GM23338 (cell line): ENCODE data around the gene KCTD2.

Experiments used
- EZH2phosphoT487 ChIP-seq: fragments of 200-600 bp; sonication (generic); IDR thresholded peaks from one replicate; pipeline ENCODE4 v1.8.1; 2018; ENCODE audit warnings: antibody characterized with exemption; ENCODE audit not compliant: unreplicated experiment
- TF ChIP-seq, protein P1 (sequence below), 2 experiments: fragments of 200-600 bp in 1 of 2; sonication (generic) in 1 of 2; conservative IDR thresholded peaks; 2 replicates each; pipeline versions ENCODE4 v1.5.1 to v1.6.1; 2016 to 2017; ENCODE audit warnings: antibody characterized with exemption in 2 of 2, low read depth in 2 of 2, mild to moderate bottlenecking in 2 of 2, moderate library complexity in 1 of 2
- TF ChIP-seq, protein P2 (sequence below): IDR thresholded peaks from one replicate; pipeline ENCODE4 v1.6.1; 2018; ENCODE audit warnings: antibody characterized with exemption; ENCODE audit not compliant: unreplicated experiment

DNA sequence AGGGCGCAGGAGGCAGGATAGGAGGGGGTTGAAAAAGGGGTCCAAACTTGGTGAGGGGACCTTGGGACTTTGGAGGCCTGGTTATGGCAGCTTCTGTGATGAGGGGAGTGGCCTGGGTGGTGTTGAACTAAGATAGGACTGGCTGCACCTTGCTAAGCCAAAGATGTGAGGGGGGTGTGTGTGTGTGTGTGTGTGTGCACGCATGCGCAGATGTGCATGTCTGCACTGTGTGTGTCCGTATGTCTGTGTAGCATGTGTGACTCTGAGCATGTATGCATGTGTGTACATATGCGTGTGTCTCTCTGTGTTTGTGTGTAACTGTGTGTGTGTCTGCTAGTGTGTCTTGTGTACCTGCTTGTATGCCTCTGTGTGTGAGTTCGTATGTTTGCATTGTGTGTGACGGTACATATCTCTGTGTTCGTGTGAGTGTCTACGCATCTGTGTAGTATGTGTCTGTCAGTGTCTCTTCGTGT lies 44.9 kb downstream of the KCTD2 start:
- TF ChIP-seq, protein P1, sequence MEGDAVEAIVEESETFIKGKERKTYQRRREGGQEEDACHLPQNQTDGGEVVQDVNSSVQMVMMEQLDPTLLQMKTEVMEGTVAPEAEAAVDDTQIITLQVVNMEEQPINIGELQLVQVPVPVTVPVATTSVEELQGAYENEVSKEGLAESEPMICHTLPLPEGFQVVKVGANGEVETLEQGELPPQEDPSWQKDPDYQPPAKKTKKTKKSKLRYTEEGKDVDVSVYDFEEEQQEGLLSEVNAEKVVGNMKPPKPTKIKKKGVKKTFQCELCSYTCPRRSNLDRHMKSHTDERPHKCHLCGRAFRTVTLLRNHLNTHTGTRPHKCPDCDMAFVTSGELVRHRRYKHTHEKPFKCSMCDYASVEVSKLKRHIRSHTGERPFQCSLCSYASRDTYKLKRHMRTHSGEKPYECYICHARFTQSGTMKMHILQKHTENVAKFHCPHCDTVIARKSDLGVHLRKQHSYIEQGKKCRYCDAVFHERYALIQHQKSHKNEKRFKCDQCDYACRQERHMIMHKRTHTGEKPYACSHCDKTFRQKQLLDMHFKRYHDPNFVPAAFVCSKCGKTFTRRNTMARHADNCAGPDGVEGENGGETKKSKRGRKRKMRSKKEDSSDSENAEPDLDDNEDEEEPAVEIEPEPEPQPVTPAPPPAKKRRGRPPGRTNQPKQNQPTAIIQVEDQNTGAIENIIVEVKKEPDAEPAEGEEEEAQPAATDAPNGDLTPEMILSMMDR (conservative IDR thresholded peaks at IDR 0.05; ENCODE audit: low read depth in 2 of 2): no peak
- TF ChIP-seq, protein P2, sequence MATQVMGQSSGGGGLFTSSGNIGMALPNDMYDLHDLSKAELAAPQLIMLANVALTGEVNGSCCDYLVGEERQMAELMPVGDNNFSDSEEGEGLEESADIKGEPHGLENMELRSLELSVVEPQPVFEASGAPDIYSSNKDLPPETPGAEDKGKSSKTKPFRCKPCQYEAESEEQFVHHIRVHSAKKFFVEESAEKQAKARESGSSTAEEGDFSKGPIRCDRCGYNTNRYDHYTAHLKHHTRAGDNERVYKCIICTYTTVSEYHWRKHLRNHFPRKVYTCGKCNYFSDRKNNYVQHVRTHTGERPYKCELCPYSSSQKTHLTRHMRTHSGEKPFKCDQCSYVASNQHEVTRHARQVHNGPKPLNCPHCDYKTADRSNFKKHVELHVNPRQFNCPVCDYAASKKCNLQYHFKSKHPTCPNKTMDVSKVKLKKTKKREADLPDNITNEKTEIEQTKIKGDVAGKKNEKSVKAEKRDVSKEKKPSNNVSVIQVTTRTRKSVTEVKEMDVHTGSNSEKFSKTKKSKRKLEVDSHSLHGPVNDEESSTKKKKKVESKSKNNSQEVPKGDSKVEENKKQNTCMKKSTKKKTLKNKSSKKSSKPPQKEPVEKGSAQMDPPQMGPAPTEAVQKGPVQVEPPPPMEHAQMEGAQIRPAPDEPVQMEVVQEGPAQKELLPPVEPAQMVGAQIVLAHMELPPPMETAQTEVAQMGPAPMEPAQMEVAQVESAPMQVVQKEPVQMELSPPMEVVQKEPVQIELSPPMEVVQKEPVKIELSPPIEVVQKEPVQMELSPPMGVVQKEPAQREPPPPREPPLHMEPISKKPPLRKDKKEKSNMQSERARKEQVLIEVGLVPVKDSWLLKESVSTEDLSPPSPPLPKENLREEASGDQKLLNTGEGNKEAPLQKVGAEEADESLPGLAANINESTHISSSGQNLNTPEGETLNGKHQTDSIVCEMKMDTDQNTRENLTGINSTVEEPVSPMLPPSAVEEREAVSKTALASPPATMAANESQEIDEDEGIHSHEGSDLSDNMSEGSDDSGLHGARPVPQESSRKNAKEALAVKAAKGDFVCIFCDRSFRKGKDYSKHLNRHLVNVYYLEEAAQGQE: no peak
- TF ChIP-seq EZH2phosphoT487: no peak
